K562 (cell line): ENCODE results near the gene LOXL3. TPM values are rescaled to one million over a fixed set of nuclear protein-coding genes. Genes with fewer than 3 reads are reported as not detected.
A peak's percentile ranks its signal among the peaks of the same experiment; 100 is the strongest.

Experiments
- BRCA1 ChIP-seq, 2 experiments: fragments of 450-650 bp in 1 of 2; sonication (generic) in 1 of 2; formaldehyde crosslinking in 1 of 2; IDR thresholded peaks; 2 replicates each; pipeline versions ENCODE4 v1.5.0 to v1.6.1; 2017 to 2020; ENCODE audit warnings: mild to moderate bottlenecking in 1 of 2, missing genetic modification reagents in 1 of 2
- BRD4 ChIP-seq: fragments of 200-600 bp; sonication (generic); IDR thresholded peaks from 2 replicates; pipeline ENCODE4 v1.6.1; 2017; ENCODE audit warnings: inconsistent platforms
- ETV1 ChIP-seq: fragments of 450-650 bp; conservative IDR thresholded peaks from 2 replicates; pipeline ENCODE4 v1.6.1; 2016; ENCODE audit warnings: missing genetic modification characterization, control low read depth, low read depth, missing compliant biosample characterization
- GATAD2A ChIP-seq: fragments of 450-650 bp; IDR thresholded peaks from 2 replicates; pipeline ENCODE4 v1.6.1; 2017
- HOXB6 ChIP-seq: fragments of 250-450 bp; sonication (Bioruptor Pico); IDR thresholded peaks from 2 replicates; pipeline ENCODE4 v1.5.1; 2022; ENCODE audit warnings: mild to moderate bottlenecking, borderline replicate concordance
- MAX ChIP-seq: sonication (generic); formaldehyde crosslinking; IDR thresholded peaks from 2 replicates; pipeline ENCODE4 v1.9.0; 2022; ENCODE audit warnings: mild to moderate bottlenecking, missing genetic modification reagents
- MTA1 ChIP-seq: fragments of 450-650 bp; IDR thresholded peaks from 2 replicates; pipeline ENCODE4 v1.6.1; 2017; ENCODE audit warnings: borderline replicate concordance
- SMARCC2 ChIP-seq: fragments of 450-650 bp; IDR thresholded peaks from 2 replicates; pipeline ENCODE4 v1.6.1; 2017; ENCODE audit warnings: antibody characterized with exemption, moderate library complexity, mild to moderate bottlenecking, low read depth
- TSHZ1 ChIP-seq: fragments of 250-450 bp; sonication (Bioruptor Pico); IDR thresholded peaks from 2 replicates; pipeline ENCODE4 v1.4.0; 2020; ENCODE audit warnings: mild to moderate bottlenecking, moderate library complexity
- XRCC5 ChIP-seq: fragments of 200-400 bp; formaldehyde crosslinking; IDR thresholded peaks from 2 replicates; pipeline ENCODE4 v1.6.1; 2017; ENCODE audit warnings: low read depth, mild to moderate bottlenecking, low read length
- ZBTB49 ChIP-seq: sonication (generic); formaldehyde crosslinking; IDR thresholded peaks from 2 replicates; pipeline ENCODE4 v1.8.0; 2022; ENCODE audit warnings: missing genetic modification reagents, mild to moderate bottlenecking, borderline replicate concordance
- ZNF133 ChIP-seq: fragments of 250-450 bp; sonication (Bioruptor Pico); IDR thresholded peaks from 2 replicates; pipeline ENCODE4 v1.4.0; 2020; ENCODE audit warnings: mild to moderate bottlenecking
- polyA plus RNA-seq, 8 experiments: library from polyadenylated mRNA; depleted of rRNA in 4 of 8; stranded (reverse) in 5 of 8; unstranded in 3 of 8; fragments of >200 nt; fragmentation: Nextera tagmentation in 2 of 8; fragmentation: Illumina TruSeq in 1 of 8; extraction: Ambion mirVana in 2 of 8; extraction: Trizol in 1 of 8; gene quantifications; 2 replicates each; pipeline versions ENCODE4 v1.2.1 to v1.2.3, GENCODE V29; 2011 to 2014; ENCODE audit warnings: inconsistent platforms in 1 of 8, missing spikeins in 1 of 8
- total RNA-seq, 7 experiments: library from RNA; depleted of rRNA in 6 of 7; stranded (reverse); fragments of >200 nt in 6 of 7; fragmentation: Illumina TruSeq in 2 of 7; extraction: Trizol in 2 of 7; gene quantifications; 2 replicates each; pipeline versions ENCODE4 v1.2.1 to v1.2.3, GENCODE V29; 2011 to 2021; ENCODE audit warnings: low replicate concordance in 1 of 7
- TF ChIP-seq, protein P1 (sequence below): fragments of 450-650 bp; formaldehyde crosslinking; conservative IDR thresholded peaks from 2 replicates; pipeline ENCODE4 v1.4.0; 2022; ENCODE audit warnings: mild to moderate bottlenecking, missing genetic modification characterization
- TF ChIP-seq, protein P2 (sequence below): fragments of 450-650 bp; IDR thresholded peaks from 2 replicates; pipeline ENCODE4 v1.6.1; 2016; ENCODE audit warnings: borderline replicate concordance
- TF ChIP-seq, protein P3 (sequence below): conservative IDR thresholded peaks from 2 replicates; pipeline ENCODE4 v1.6.1; 2011; ENCODE audit warnings: low read depth, mild to moderate bottlenecking, low read length; ENCODE audit not compliant: control insufficient read depth

Gene LOXL3
- total and polyA plus RNA-seq, 9 of the 15 experiments (the other 6 are each of a cell fraction or from before 2014, with no cell fraction given), result 0.22 to 0.99 (median 0.31) TPM

DNA sequence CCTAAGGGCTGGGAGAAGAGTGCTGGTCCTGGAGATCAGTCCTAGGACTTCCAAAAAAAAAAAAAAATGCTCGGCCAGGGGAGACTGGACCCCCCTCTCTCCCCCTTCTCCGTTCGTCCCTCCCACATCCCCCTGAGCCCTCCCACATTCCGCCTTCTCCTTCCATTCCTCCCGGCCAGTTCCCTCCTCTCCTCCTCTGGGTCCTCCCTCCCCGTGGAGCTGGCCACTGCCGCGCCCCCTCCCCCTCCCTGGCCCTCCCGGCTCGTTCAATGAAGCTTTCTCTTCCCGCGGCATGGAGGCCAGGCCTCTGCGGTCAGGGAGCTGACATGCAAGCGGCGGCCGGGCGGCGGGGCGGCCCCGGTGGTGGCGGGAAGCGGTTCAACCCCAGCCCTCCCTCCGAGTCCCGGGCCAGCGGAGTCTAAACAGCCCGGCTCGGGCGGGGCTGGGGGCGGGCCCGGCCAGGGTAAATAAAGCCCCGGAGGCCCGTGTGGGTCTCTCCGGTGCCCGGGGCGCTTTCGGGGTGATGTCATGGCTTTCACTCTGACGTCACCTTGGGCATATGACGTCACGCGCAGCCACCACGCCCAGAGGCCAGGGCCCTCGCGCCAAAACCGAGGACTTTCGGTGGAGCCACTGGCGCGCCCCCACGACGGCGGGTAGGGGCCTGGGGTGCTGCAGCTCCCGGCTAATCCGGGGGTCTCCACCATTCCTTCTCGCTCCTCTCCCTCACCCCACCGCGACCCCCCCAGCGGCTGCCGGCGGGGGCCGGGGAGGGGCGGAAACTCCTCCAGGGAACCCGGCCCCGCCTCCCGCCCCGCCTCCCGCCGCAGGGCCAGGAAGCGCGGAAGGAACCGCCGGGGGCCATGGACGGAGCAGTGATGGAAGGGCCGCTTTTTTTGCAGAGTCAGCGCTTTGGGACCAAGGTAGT lies at the start of gene LOXL3, which contains the start of gene DOK1 (continued):
- TF ChIP-seq, protein P1, sequence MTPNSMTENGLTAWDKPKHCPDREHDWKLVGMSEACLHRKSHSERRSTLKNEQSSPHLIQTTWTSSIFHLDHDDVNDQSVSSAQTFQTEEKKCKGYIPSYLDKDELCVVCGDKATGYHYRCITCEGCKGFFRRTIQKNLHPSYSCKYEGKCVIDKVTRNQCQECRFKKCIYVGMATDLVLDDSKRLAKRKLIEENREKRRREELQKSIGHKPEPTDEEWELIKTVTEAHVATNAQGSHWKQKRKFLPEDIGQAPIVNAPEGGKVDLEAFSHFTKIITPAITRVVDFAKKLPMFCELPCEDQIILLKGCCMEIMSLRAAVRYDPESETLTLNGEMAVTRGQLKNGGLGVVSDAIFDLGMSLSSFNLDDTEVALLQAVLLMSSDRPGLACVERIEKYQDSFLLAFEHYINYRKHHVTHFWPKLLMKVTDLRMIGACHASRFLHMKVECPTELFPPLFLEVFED (CRISPR knock-in tag), result no peak
- TF ChIP-seq ZNF133 (CRISPR knock-in tag) (no peak), GATAD2A (no peak), SMARCC2 (peak; percentile 29; the same call in 1 of the 2 replicates), HOXB6 (CRISPR knock-in tag) (no peak), TSHZ1 (CRISPR knock-in tag) (no peak), MAX (CRISPR knock-in tag) (no peak; the same call in 1 of the 2 replicates), ETV1 (tag) (no peak), ZBTB49 (no peak), XRCC5 (peak; percentile 42; the same call in 1 of the 2 replicates), MTA1 (peak; percentile 77), BRD4 (no peak), BRCA1 (IDR thresholded peaks at IDR 0.05) (no peak), BRCA1 (CRISPR knock-in tag; IDR thresholded peaks at IDR 0.05) (no peak)
- TF ChIP-seq, protein P2, sequence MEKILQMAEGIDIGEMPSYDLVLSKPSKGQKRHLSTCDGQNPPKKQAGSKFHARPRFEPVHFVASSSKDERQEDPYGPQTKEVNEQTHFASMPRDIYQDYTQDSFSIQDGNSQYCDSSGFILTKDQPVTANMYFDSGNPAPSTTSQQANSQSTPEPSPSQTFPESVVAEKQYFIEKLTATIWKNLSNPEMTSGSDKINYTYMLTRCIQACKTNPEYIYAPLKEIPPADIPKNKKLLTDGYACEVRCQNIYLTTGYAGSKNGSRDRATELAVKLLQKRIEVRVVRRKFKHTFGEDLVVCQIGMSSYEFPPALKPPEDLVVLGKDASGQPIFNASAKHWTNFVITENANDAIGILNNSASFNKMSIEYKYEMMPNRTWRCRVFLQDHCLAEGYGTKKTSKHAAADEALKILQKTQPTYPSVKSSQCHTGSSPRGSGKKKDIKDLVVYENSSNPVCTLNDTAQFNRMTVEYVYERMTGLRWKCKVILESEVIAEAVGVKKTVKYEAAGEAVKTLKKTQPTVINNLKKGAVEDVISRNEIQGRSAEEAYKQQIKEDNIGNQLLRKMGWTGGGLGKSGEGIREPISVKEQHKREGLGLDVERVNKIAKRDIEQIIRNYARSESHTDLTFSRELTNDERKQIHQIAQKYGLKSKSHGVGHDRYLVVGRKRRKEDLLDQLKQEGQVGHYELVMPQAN, result no peak
- TF ChIP-seq, protein P3, sequence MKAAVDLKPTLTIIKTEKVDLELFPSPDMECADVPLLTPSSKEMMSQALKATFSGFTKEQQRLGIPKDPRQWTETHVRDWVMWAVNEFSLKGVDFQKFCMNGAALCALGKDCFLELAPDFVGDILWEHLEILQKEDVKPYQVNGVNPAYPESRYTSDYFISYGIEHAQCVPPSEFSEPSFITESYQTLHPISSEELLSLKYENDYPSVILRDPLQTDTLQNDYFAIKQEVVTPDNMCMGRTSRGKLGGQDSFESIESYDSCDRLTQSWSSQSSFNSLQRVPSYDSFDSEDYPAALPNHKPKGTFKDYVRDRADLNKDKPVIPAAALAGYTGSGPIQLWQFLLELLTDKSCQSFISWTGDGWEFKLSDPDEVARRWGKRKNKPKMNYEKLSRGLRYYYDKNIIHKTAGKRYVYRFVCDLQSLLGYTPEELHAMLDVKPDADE, result no peak
